Measurements from ENCODE around the gene ACBD4.

Gene ACBD4

DNA sequence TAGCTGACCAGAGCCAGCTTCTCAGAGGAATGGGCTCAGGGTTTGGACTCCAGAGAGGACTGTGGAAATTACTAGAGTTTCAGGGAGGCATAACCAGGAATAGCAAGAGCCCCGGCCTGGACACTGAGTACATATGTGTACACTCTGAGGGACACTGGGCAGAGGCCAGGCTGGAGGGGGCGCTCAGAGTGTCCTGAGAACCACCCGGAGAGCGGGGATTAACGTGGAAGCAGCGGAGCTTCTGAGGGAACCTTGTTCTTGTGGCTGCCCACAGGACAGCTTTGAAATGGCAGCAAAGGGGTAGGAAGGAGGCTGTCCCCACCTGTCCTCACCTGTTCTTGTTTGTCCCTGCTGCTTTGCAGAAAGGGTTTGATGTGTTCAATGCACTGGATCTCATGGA lies 31.0 kb upstream of the ACBD4 start:
- DNase-seq (ENCODE audit: low spot score): no peak

DNA sequence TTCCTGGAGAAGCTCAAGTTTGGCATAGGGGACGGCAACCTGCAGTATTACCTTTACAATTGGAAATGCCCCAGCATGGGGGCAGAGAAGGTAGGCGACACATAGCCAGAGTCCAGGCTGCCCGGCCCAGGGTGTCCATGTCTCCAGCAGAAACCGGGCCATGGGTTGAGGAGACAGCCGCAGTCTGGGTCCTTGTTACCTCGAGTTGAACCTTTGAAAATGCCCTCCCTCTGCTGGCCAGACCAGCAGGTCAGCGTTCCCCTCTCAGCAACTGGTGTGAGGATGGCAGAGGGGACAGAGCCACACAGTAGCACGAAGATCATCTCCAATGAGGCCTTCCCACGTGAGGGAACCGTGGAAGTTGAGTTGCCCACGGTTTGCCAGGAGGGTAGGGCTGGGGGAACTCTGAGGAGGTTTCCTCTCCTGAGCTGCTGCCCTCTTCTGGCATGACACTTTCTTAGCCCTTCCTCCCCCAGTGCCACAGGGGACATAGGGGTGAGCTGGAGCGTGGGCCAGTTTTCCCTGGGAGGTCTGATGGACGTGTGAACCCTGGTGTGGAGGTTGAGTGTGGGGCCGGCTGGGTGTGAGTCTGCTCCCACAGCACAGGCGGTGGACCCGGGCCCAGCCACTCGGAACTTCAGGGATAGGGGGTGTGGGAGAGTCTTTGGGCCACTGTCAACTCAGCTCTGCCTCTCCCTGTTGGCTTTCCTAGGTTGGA lies 30.4 kb upstream of the ACBD4 start:
- DNase-seq (ENCODE audit: low spot score): no peak

DNA sequence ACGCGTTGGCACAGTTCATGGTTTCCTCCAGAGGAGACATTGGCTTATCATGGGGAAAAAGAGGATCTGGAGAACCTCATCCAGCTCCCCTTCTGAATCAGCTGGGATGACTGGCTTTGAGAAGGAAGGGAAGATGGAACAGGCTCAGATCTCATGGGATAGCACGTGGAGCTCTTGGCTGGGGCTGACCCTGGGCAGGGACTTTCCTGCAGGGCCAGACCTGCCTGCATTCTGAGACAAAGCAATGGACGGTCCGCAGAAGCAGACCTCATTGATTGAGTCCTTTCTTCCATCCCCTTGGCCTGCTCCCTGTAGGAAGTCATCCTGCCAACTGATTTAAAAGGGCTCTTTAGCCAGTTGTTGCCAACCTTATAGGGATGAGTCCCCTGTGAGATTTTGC lies 29.4 kb upstream of the ACBD4 start:
- no peak for DNase-seq (ENCODE audit: low spot score)

DNA sequence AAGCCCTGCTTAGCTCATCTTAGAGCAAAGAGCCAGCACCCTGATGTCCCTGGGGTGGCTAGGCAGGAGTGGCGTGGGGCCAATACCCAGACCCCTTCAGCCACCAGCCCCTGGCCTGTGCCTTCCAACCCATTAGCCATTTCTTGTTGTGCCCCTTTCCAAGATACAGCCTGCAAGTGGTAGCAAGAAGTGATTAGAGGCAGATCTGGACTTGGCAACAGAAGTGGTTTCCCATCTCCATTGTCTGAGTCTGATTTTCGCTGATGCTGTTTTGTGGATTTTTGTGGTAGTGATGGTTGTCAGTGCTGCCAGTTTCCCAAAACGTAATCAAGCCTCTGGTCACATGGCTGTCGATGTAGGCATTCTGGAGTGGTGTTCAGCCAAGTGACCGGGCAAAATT lies 28.9 kb upstream of the ACBD4 start:
- no peak for DNase-seq (ENCODE audit: low spot score)

DNA sequence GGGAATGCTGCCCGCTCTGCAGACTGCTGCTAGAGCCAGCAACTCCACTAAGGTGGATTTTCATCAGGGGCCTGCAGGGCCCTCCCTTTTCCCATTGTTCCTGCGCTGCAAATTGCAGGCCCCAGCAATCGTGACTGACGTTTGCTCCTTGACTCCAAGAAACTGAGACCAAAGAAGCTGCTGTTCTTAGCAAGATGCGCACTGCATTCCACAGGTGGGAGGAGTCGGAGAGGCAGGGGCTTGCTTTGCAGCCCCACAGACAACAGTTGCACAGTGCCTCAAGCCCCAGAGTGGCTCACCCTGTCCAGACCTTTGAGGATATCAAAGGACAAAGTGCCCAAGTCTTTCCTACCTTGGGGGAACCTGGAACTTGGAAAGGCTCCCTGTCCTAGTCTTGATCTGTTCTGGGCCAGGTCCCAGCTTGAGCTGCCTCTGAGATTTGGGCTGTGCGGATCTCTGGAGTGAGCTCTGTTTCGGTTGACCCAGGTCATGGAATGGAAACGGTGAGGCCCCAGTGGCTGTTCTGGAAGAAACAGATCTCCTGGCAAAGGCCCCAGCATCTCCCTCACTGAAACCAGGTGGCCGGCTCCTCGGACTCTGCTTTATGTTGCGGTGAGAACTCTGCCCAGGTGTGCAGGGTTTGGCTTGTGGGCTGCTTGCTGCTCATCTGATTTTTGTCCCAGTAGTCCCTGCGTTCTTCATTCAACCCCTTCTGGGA lies 28.0 kb upstream of the ACBD4 start:
- no peak for DNase-seq (ENCODE audit: low spot score)

DNA sequence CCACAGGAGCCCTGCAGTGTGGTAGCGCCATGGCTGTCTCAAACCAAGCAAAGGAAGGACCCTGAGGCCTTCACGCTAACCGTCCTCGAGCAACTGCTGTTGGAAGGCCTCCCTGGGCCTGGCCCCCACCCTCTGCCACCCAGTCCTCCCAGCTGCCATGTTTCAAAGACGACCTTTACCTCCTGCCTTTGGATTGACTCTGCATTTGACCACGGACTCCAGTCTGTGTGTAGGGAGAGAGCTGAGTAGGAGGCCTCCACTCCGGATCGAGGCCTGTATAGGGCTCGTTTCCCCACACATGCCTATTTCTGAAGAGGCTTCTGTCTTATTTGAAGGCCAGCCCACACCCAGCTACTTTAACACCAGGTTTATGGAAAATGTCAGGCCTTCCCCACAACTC lies 27.4 kb upstream of the ACBD4 start:
- DNase-seq (ENCODE audit: low spot score): no peak

DNA sequence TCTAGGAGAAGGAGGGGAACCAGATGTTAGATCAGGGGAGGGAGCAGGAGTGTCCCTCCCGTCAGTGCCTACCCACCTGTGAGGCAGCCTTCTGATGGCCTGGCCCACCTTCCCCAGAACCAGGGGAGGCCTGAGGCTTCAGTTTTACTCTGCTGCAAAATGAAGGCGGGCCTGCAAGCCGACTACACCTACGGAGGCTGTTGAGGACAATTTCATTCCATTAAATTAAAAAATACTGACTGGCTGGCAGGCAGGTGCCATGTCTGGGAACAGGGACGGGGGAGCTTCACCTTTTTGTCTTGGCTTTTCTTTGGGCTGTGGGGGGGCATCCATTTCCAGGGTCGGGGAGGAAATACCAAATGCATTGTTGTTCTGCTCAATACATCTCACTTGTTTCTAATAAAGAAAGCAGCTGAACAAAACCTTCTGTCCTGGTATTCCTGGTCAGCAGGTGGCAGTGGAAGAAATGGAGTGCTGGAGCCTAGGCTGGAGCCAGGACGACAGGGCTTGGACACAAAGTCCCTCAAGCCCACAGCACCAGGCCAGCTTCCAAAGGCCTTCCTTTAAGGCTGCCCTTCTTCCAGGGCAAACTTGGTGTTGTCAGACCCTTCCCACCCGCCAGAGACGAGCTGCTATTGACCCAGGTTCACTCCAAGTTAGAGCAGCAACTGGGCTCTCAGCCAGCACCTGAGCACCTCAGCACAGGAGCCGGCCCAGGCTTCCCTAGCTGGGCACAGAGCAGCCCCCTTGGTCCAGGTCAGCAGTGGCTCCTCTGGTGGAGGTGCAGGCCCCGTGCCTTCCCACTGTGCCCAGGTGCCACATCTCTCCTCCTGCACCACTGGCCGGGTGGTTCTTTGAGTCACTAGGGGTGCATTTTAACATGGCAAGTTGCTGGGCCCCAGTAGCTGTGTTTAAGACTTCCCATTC lies 26.6 kb upstream of the ACBD4 start:
- DNase-seq (ENCODE audit: low spot score): no peak

DNA sequence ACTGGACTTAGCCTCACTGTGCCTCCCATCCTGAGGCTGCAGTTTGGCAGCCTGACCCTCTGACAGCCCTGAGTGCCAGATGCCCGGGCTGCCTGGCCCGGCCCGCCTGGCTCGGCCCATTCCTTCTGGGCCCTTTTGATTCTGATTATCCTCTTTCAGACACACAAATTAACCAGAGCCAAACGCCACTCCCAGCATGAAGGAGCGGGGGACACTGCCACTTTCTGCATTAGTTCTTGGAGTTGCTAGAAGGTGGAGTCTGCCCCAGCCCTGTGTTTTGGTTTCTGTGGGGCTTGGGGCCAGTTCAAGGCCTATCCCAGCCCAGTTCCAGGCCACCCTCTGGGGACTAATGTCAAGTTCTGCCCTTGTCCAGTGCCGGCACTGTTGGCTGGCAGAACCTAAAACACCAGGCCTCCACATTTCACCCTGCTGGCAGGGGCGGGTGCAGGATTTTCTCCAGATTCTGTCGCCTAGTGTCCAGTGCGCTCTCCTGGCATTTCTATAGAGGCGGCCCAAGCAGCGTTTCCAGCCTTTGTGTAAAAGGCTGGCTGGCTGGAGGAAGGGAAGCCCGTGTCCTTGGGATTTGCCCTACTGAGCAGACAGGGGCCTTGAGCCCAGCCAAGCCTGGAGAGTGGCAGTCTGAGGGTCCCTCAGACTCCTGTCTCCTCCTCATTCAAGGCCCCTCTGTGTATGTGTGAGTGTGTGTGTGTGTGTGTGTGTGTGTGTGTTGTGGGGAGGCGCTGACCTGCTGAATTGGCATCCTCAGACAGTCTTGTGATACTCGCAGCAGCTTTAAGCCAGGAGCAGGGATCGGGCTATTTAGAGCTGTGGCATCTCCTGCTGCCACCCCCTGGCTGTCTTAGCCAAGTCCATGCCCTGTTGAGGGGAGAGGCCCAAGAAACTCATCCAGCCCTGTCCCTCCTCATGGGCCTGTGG lies 24.5 kb upstream of the ACBD4 start:
- DNase-seq (ENCODE audit: low spot score): no peak

DNA sequence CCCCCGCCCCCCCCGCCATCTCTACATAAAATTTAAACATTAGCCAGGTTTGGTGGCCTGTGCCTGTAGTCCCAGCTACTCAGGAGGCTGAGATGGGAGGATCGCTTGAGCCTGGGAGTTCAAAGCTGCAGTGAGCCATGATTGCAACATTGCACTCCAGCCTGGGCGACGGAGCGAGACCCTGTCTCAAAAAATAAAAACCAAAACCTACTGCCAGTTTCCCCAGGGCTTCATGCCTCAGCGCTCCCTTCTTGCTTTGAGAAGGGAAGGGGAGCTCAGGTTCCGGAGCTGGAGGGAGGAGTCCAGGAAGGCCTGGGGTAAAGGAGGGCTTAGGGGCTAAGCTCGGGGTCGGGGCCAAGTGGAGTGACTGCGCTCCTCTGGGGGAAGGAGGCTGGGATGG lies 23.6 kb upstream of the ACBD4 start:
- DNase-seq (ENCODE audit: low spot score): no peak

DNA sequence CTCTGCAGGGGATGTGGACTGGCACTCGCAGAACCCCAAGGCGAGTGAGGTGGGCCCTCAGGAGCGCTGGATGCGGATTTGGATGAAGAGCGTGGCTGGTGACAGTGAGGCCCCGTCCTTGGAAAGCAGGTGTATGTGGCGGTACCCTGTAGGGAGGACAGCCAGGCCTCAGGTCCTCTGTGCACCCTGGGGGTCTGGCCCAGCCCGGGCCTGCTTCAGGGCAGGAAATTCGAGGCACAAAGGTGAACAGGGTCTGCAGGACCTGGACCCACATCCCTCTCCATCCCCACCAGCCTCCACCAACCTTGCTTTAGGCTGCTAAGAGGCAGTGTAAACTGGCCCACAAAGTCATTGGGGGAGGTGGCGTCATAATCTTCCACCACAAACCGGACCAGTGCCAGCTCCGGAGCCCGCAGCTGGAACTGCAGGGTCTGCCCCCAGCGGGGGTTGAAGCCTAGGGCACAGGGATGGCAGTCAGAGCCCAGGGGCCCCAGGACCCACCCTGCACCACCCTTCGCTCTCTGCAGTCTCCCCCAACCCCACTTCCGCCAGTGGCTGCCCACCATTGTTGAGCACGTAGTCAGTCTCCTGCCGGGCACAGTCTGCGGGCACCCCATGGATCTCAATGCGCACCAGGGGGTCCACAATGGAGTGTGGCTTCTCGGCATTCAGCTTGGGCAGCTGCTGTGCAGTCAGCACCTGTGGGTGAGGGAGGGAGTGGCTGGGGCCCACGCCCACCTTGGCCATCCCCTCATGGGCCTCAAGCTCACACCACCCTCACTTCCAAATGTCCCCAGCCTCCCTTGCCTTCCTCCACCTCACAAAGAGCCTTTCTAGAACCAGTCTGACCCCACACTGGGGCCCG lies 22.7 kb upstream of the ACBD4 start:
- DNase-seq (ENCODE audit: low spot score): no peak

DNA sequence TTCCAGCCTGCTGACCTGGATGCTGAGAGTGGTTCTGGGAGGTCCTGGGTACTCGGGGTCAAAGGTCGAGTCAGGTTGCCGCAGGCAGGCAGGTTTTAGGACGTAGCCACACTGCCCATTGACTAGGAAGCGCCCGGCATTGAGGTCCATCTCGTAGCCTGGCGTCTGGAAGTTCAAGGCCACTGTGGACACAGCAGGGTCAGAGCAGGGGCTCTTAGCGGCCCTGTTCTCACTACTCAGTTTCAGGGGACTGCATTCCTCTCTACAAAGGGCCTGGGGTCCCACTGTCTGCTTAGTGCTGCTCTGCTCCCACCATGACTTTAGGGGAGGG lies 22.1 kb upstream of the ACBD4 start:
- no peak for DNase-seq (ENCODE audit: low spot score)

DNA sequence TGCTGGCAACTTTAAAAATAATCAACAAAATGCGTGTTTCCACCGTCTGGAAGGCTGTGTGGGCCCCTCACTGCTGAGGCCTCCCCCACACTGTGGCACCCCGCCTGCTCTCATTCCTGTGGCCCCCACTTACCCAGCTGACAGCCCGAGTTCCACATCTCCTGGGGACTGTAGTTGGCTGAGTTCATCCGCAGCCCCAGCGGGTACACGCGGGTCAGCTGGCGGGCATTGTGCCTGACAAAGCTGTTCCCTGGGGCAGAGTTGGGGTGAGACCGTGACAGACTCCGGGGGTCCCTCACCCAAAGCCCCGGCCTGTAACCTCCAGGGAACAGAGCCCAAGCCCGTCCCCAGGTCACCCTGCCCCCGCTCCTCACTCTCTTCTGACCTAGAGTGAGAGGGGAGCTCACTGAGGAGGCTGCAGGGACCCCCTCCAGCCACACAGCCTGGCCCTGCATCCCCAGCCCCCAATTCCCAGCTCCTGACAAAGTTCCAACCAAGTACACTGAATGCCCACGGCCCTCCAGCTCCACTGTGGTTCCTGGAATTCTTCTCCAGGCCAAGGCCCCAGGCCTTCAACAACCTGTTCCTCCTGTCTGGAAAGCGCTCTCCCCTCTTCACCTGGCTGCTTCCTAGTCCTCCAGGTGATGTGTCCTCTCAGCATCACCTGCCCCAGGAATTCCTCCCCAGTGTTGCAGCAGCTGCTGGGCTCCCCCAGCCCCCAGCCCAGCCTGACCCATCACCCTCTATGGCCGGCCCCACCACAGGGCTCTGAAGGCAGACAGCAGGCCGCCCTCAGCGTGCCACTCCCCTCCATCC lies 21.2 kb upstream of the ACBD4 start:
- no peak for DNase-seq (ENCODE audit: low spot score)

DNA sequence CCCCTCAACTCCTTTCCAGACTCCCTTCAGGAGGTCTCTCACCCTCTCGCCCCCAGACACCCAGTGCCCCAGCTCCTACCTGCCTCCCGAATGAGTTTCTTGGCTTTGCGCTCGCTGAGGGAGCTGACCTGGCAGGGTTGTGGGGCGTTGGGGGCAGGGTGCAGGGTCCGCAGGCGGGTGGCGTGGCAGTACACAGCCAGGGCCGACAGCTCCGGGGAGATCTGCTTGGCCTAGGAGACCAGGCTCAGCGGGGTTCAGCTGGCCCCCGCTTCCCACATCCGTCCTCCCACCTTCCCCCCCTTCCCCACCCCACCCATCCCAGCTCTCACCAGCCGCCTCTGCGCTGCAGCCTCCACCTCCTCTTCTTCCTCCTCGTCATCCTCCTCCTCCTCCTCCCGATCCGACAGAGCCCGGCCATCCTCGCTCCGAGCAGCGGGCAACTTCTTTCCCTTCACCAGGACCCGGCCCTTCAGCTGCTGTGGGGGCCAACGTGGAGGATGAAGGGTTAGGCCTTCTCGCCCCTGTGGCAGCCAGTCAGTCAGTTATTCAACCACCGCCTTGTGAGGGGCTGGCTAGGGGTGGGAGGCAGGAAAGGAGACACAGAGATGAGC lies 20.4 kb upstream of the ACBD4 start:
- no peak for DNase-seq (ENCODE audit: low spot score)

DNA sequence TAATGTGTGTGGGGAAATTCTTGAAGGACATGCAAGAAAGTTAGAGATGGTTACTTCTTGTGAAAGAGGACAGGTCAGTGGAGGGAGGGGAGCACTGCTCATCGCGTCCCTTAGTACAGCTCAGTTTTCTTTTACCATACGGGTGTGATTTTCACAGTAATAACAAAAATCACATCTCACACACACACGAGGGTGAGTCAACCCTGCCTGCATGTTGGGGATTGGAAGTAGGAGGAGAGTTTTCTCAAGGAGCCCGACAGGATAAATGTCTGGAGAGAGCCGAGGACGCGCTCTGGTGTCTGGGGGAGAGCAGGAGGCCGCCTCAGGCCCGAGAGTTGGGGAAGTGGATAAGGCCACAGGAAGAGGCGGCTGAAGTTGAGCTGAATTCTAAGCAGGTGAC lies 19.6 kb upstream of the ACBD4 start:
- DNase-seq (ENCODE audit: low spot score): no peak

DNA sequence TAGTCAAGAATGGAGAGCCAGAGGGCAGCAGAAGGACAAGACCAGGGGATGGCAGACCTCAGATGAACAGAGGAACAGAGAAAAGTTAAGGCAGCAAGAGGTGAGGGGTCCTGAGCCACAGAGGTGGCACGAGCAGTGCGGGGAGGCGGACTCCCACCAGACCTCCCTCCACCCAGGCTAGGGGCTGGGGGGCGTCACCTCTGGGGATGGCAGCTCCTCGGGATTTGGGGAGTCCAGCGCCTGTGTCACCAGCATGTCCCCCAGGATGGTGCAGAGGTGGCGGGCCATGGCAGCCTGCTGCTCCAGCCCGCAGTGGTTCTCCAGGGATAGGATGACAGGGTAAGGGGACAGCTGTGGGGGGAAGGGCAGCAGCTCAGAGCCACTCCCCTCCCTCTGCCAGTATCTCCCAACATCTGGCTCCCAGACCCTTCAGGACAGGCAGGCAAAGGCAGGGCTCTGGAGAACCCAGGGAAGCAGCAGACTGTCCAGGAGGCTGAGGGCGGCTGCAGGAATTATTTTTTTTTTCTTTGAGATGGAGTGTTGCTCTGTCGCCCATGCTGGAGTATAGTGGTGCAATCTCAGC lies 19.0 kb upstream of the ACBD4 start:
- DNase-seq (ENCODE audit: low spot score): no peak

DNA sequence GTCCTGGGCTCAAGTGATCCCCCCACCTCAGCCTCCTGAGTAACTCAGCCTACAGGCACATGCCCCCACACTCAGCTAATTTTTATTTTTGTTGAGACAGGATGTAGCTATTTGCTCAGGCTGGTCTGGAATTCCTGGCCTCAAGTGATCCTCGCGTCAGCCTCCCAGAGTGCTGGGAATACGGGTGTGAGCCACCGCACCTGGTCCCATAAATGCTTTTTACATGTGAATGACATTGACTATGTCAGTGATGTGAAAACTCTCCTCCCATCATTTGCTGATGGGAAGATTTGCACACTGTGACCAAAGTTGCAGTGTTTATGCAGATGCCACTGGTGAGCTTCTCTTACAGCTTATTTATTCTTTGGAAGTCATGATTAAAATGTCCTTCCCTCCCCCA lies 18.2 kb upstream of the ACBD4 start:
- no peak for DNase-seq (ENCODE audit: low spot score)

DNA sequence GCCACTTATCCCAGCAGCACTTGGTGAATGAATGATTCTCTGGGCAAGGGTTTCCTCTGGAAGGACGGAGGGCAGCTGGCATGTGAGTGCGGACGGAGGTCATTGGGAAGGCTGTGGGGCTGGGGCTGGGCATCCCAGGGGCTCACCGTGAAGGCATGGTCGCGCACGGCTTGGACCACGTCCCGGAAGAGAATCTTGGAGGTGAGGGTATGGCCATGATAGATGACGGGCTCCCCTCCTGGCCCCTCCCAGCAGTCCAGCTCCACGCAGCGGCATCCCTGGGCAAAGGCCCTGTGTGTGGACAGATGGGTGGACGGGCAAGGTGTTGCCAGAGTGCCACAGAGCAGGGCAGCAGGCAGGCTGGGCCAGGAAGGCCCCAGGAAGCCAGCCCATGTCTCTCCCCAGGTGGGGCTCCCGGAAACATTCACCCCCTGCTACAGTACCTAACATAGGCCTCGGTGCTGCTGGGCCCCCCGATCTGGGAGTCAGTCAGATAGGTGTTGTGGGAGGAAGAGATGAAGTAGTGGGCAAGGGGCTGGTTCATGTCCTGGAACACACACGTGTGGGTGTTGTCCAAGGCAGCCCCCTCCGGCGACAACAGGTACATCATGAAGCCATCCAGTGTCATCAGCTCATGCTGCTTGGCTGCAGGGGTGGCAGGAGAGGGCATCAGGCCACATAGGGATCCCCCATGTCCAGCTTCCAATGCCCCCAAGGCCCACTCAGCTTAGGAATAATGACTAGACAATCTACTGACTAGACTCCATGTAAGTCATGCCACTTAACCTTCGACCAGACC lies 17.4 kb upstream of the ACBD4 start:
- DNase-seq (ENCODE audit: low spot score): no peak

DNA sequence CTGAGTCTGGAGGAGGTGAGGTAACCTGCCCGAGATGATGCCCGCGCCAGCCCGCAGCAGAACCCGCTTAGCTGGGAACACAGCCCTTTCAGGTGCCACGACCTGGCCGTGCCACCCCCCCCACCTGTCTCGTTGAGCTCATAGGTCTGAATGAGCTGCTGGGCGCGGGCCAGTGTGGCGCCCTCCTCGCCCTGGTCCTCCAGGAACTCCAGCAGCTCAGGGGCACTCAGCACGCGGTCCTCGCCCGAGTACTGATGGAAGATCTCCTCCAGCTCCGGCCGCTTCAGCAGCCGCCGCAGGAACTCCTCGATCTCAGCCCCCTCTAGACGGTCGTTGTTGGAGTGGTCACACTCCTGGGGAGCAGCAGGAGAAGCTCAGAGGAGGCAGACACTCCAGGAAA lies 16.8 kb upstream of the ACBD4 start:
- DNase-seq (ENCODE audit: low spot score): no peak
